ENCODE measurements around the gene NCF4. TPM values are rescaled to one million over a fixed set of nuclear protein-coding genes. Genes with fewer than 3 reads are reported as not detected.

NCF4 gene
- total RNA-seq, 2 experiments from 2014 or later = 44.1 to 48.2 TPM

GRCh38 chr22:36868546-36869181 is 7.9 kb downstream of the NCF4 start:
- H3K4me3 Mint-ChIP-seq = no peak overlapping the region
- ATAC-seq = no peak
- POLR2A ChIA-PET = no interaction called here

GRCh38 chr22:36870250-36870649 is 9.4 kb downstream of the NCF4 start:
- POLR2A ChIA-PET = no interaction called here
- H3K4me1 Mint-ChIP-seq (ENCODE audit: low read depth) = peaks cover 27% of the 10 kb centered on the region
- H3K27ac Mint-ChIP-seq = no peak overlapping the region
- no peaks in the 10 kb centered on the region for H3K9me3 Mint-ChIP-seq (ENCODE audit: insufficient read depth)
- CTCF ChIA-PET = interaction anchor here (2.5 kb wide), 1 partner anchor 14 kb away, joined by 13 read pairs; no protein-coding TSS in a partner anchor
- peaks cover 55% of the 10 kb centered on the region for H3K36me3 Mint-ChIP-seq (ENCODE audit: low read depth)
- H3K27me3 Mint-ChIP-seq (ENCODE audit: low read depth) = no peaks in the 10 kb centered on the region
- no peak overlapping the region for H3K4me3 Mint-ChIP-seq
- ATAC-seq (no peak), DNase-seq (no peak)

More at GRCh38 chr22:36868546-36869181, 7.9 kb downstream of the NCF4 start:
- no peak for DNase-seq
- no peak overlapping the region for H3K27ac Mint-ChIP-seq
- H3K36me3 Mint-ChIP-seq (ENCODE audit: low read depth) = peaks cover 58% of the 10 kb centered on the region
- peaks cover 26% of the 10 kb centered on the region for H3K4me1 Mint-ChIP-seq (ENCODE audit: low read depth)
- CTCF ChIA-PET = interaction anchor here (0.7 to 2.5 kb wide), 3 partner anchors 10 to 109 kb away, joined by 3 to 13 read pairs (median 3); no protein-coding TSS in a partner anchor
- H3K9me3 Mint-ChIP-seq (ENCODE audit: insufficient read depth) = no peaks in the 10 kb centered on the region
- no peaks in the 10 kb centered on the region for H3K27me3 Mint-ChIP-seq (ENCODE audit: low read depth)

DNA sequence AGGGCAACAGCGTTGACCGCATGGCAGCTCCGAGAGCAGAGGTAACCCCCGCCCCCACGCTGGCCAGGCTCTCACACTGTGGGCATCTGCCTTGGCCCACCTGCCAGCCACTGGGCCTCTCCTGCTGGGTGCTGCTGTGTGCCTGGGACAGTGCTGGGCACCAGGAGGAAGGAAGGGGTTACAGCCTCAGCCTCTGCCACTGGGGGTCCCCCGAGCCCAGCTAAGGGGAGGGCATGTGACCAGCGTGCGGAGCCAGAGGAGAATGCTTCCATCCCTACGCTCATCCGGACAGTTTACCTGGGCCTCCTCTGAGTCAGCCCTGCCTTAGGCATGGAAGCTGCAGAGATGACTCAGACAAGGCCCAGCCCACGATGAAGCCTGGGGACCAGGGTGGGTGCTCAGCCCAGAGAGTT is 10.9 kb downstream of the NCF4 start:
- POLR2A ChIA-PET = no interaction called here
- H3K36me3 Mint-ChIP-seq (ENCODE audit: low read depth) = peaks cover 51% of the 10 kb centered on the region
- ATAC-seq = no peak

GRCh38 chr22:36872084-36872483 is 11.3 kb downstream of the NCF4 start:
- no peaks in the 10 kb centered on the region for H3K9me3 Mint-ChIP-seq (ENCODE audit: insufficient read depth)
- H3K27me3 Mint-ChIP-seq (ENCODE audit: low read depth) = no peaks in the 10 kb centered on the region
- peaks cover 54% of the 10 kb centered on the region for H3K36me3 Mint-ChIP-seq (ENCODE audit: low read depth)
- peak overlapping the region; percentile 73 for H3K27ac Mint-ChIP-seq
- ChIA-PET CTCF (no interaction called here), POLR2A (no interaction called here)
- ATAC-seq = no peak
- no peak for DNase-seq
- peaks cover 21% of the 10 kb centered on the region for H3K4me1 Mint-ChIP-seq (ENCODE audit: low read depth)
- peak overlapping the region; percentile 24 for H3K4me3 Mint-ChIP-seq

More for the DNA sequence above, 10.9 kb downstream of the NCF4 start:
- CTCF ChIA-PET = interaction anchor here (1.0 kb wide), 1 partner anchor 16 kb away, joined by 4 read pairs; no protein-coding TSS in a partner anchor
- Mint-ChIP-seq H3K27me3 (ENCODE audit: low read depth) (no peaks in the 10 kb centered on the region), H3K4me3 (no peak overlapping the region), H3K4me1 (ENCODE audit: low read depth) (peaks cover 21% of the 10 kb centered on the region), H3K9me3 (ENCODE audit: insufficient read depth) (no peaks in the 10 kb centered on the region), H3K27ac (no peak overlapping the region)
- no peak for DNase-seq

- Mint-ChIP-seq H3K36me3 (ENCODE audit: low read depth) (peaks cover 60% of the 10 kb centered on the region), H3K4me1 (ENCODE audit: low read depth) (peaks cover 21% of the 10 kb centered on the region), H3K27ac (peak overlapping the region; percentile 73), H3K27me3 (ENCODE audit: low read depth) (no peaks in the 10 kb centered on the region), H3K4me3 (no peak overlapping the region), H3K9me3 (ENCODE audit: insufficient read depth) (no peaks in the 10 kb centered on the region)
- ChIA-PET POLR2A (interaction anchor here (0.8 to 2.7 kb wide), 2 partner anchors 12 to 21 kb away, joined by 4 to 12 read pairs; partner anchors contain the start of gene NCF4), CTCF (interaction anchor here (1.0 to 2.4 kb wide), 5 partner anchors 13 to 107 kb away, joined by 3 to 14 read pairs (median 9); partner anchors contain the start of gene NCF4)
- DNase-seq (no peak), ATAC-seq (no peak)
Observed at GRCh38 chr22:36872866-36873498, 12.2 kb downstream of the NCF4 start.

- H3K36me3 Mint-ChIP-seq (ENCODE audit: low read depth) = peaks cover 63% of the 10 kb centered on the region
- no peak overlapping the region for H3K4me3 Mint-ChIP-seq
- peaks cover 21% of the 10 kb centered on the region for H3K4me1 Mint-ChIP-seq (ENCODE audit: low read depth)
- no peaks in the 10 kb centered on the region for H3K9me3 Mint-ChIP-seq (ENCODE audit: insufficient read depth)
- POLR2A ChIA-PET = interaction anchor here (0.8 to 2.7 kb wide), 3 partner anchors 13 to 23 kb away, joined by 3 to 12 read pairs (median 4); partner anchors contain the start of gene NCF4
- peak overlapping the region; percentile 82 for H3K27ac Mint-ChIP-seq
- peak; percentile 33 for DNase-seq
- peak; percentile 75 for ATAC-seq
- CTCF ChIA-PET = interaction anchor here (0.7 to 2.4 kb wide), 7 partner anchors 12 to 107 kb away, joined by 3 to 14 read pairs (median 7); partner anchors contain the start of gene NCF4
- no peaks in the 10 kb centered on the region for H3K27me3 Mint-ChIP-seq (ENCODE audit: low read depth)
Observed at GRCh38 chr22:36873614-36874308, 13.0 kb downstream of the NCF4 start.

DNA sequence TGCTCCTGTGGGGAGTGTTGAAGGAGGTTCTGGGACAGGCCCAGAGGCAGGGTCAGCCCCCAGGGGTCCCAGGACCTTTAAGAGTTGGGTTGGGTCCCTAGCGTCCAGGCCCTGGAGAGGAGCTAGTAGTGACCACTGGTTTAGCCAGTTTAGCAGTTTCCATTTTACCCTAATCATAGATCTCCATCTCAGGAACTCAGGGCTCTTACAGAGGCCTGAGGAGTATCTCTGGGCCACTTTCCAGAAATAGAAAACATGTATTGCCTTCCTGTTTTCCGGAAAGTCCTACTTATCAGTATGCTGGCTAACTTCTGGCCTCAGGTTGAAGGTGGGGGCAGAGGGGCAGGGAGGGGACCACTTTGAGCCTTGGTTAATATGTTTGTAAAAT is 13.5 kb downstream of the NCF4 start:
- Mint-ChIP-seq H3K36me3 (ENCODE audit: low read depth) (peaks cover 67% of the 10 kb centered on the region), H3K27ac (peak overlapping the region; percentile 82), H3K27me3 (ENCODE audit: low read depth) (no peaks in the 10 kb centered on the region), H3K9me3 (ENCODE audit: insufficient read depth) (no peaks in the 10 kb centered on the region), H3K4me3 (no peak overlapping the region), H3K4me1 (ENCODE audit: low read depth) (peaks cover 21% of the 10 kb centered on the region)
- POLR2A ChIA-PET = interaction anchor here (0.8 to 2.7 kb wide), 3 partner anchors 13 to 23 kb away, joined by 3 to 12 read pairs (median 4); partner anchors contain the start of gene NCF4
- CTCF ChIA-PET = interaction anchor here (0.7 to 2.4 kb wide), 6 partner anchors 12 to 104 kb away, joined by 3 to 14 read pairs (median 8); partner anchors contain the start of gene NCF4
- DNase-seq (no peak), ATAC-seq (no peak)

GRCh38 chr22:36874736-36875135 is 13.9 kb downstream of the NCF4 start:
- Mint-ChIP-seq H3K4me3 (no peak overlapping the region), H3K9me3 (ENCODE audit: insufficient read depth) (no peaks in the 10 kb centered on the region), H3K36me3 (ENCODE audit: low read depth) (peaks cover 68% of the 10 kb centered on the region), H3K27ac (peak overlapping the region; percentile 60), H3K27me3 (ENCODE audit: low read depth) (no peaks in the 10 kb centered on the region), H3K4me1 (ENCODE audit: low read depth) (peaks cover 21% of the 10 kb centered on the region)
- ChIA-PET POLR2A (interaction anchor here (1.3 to 2.7 kb wide), 2 partner anchors 14 to 22 kb away, joined by 3 to 12 read pairs; partner anchors contain the start of gene NCF4), CTCF (interaction anchor here (1.2 to 2.4 kb wide), 5 partner anchors 13 to 103 kb away, joined by 3 to 14 read pairs (median 9); partner anchors contain the start of gene NCF4)
- no peak for DNase-seq
- no peak for ATAC-seq

DNA sequence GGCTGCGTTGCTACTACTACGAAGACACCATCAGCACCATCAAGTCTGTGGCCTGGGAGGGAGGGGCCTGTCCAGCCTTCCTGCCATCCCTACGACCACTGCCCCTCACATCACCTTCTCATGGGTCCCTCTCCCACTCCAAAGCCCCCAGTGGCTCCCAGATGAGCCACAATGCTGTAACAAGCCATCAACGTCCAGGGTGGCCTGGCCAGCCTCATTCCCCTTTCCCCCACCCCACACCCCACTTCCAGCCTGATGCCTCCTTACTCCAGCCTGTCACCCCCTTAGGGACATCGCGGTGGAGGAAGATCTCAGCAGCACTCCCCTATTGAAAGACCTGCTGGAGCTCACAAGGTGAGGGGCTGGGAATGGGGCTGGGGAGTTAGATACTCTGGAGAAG is 14.9 kb downstream of the NCF4 start:
- H3K9me3 Mint-ChIP-seq (ENCODE audit: insufficient read depth) = peaks cover 4% of the 10 kb centered on the region
- H3K4me1 Mint-ChIP-seq (ENCODE audit: low read depth) = peaks cover 21% of the 10 kb centered on the region
- no peak overlapping the region for H3K4me3 Mint-ChIP-seq
- no peaks in the 10 kb centered on the region for H3K27me3 Mint-ChIP-seq (ENCODE audit: low read depth)
- H3K27ac Mint-ChIP-seq = no peak overlapping the region
- peaks cover 68% of the 10 kb centered on the region for H3K36me3 Mint-ChIP-seq (ENCODE audit: low read depth)
- CTCF ChIA-PET = no interaction called here
- no peak for DNase-seq
- POLR2A ChIA-PET = interaction anchor here (2.7 kb wide), 1 partner anchor 15 kb away, joined by 12 read pairs; the partner anchor contains the start of gene NCF4
- ATAC-seq = no peak

DNA sequence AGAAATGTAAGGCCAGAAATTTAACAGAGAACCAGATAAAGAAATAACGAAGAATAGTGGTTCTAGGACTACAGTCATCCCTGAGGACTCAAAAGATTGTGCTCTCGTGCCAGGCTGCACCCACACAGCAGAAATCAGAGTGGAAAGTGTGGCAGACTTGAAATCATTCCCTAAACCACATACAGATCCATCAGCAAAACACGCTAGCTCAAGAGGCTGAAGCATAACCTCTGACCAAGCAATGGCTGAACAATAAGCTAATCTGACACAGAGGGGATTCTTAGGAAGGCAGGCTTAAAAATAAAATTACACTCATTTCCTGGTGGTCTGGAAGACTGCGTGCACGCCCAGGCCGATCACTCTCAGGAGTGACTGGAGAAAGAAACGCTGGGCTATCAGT is 19.0 kb downstream of the NCF4 start:
- no peaks in the 10 kb centered on the region for H3K27me3 Mint-ChIP-seq (ENCODE audit: low read depth)
- no peak overlapping the region for H3K27ac Mint-ChIP-seq
- DNase-seq = no peak
- no peak for ATAC-seq
- H3K9me3 Mint-ChIP-seq (ENCODE audit: insufficient read depth) = peaks cover 26% of the 10 kb centered on the region
- ChIA-PET POLR2A (no interaction called here), CTCF (no interaction called here)
- peaks cover 57% of the 10 kb centered on the region for H3K36me3 Mint-ChIP-seq (ENCODE audit: low read depth)
- peaks cover 9% of the 10 kb centered on the region for H3K4me1 Mint-ChIP-seq (ENCODE audit: low read depth)
- no peak overlapping the region for H3K4me3 Mint-ChIP-seq

DNA sequence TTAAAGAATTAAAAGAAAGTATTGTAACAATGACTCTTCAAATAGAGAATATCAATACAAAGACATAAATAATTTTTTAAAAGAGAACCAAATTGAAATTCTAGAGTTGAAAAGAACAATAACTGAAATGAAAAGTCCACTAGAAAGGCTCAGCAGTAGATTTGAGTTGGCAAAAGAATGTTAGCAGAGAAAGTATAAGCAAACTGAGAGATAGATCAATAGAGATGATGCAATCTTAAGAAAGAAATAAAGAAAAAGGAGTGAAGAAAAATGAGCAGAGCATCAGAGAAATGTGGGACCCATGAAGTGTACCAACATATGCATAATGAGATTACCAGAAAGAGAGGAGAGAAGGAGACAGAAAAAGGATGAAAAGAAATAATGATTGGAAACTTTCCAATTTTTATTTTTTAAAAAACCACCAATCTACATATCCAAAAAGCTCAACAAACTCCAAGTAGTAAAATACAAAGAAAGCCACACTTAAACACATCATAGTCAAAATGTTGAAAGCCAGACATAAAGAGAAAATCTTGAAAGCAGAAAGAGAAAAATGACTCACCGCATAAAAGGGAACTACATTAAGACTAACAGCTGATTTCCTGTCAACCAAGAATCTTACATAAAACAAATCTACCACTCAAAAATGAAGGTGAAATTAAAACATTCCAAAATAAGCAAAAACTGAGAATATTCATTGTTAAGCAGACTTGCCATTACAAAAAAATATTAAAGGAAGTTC is 20.9 kb downstream of the NCF4 start:
- DNase-seq (no peak), ATAC-seq (no peak)
- no peak overlapping the region for H3K4me3 Mint-ChIP-seq
- H3K27ac Mint-ChIP-seq = no peak overlapping the region
- H3K27me3 Mint-ChIP-seq (ENCODE audit: low read depth) = no peaks in the 10 kb centered on the region
- H3K9me3 Mint-ChIP-seq (ENCODE audit: insufficient read depth) = peaks cover 26% of the 10 kb centered on the region
- POLR2A ChIA-PET = no interaction called here
- peaks cover 45% of the 10 kb centered on the region for H3K36me3 Mint-ChIP-seq (ENCODE audit: low read depth)
- CTCF ChIA-PET = interaction anchor here (0.9 to 1.3 kb wide), 4 partner anchors 22 to 60 kb away, joined by 3 to 8 read pairs (median 4); no protein-coding TSS in a partner anchor
- peaks cover 7% of the 10 kb centered on the region for H3K4me1 Mint-ChIP-seq (ENCODE audit: low read depth)
